Fibroblast of lung (primary cell): ENCODE data around the gene HOXD9.

ENCODE experiments used
- CTCF ChIP-seq, 2 donors: IDR thresholded peaks in 1 of 2; conservative IDR thresholded peaks in 1 of 2; 1 replicate in 1 of 2; 2 replicates in 1 of 2; pipeline ENCODE4 v1.5.1; 2011 to 2012; ENCODE audit warnings: low read length in 2 of 2, control low read depth in 1 of 2, inconsistent platforms in 1 of 2, low read depth in 1 of 2, mild to moderate bottlenecking in 1 of 2
- EZH2 ChIP-seq: IDR thresholded peaks from 2 replicates; pipeline ENCODE4 v1.5.1; 2012; ENCODE audit warnings: low read length, control low read depth, mild to moderate bottlenecking; ENCODE audit errors: missing control alignments

GRCh38 chr2:176094349-176094748 is 28.2 kb upstream of the HOXD9 start:
- no peak for TF ChIP-seq CTCF (conservative IDR thresholded peaks at IDR 0.05 in 1 of 2, IDR thresholded peaks at IDR 0.05 in 1 of 2; ENCODE audit: low read depth in 1 of 2, low read length in 2 of 2)
- no peak for TF ChIP-seq EZH2
